ENCODE data around the gene MORF4L1.

- TF ChIP-seq CTCF (IDR thresholded peaks at IDR 0.05) (no peak), POLR2A (IDR thresholded peaks at IDR 0.05) (no peak)
Observed at GRCh38 chr15:78895471-78895870, 22.8 kb downstream of the MORF4L1 start.
